Measurements from ENCODE around the gene MAD2L2. TPM values are rescaled to one million over a fixed set of nuclear protein-coding genes. Genes with fewer than 3 reads are reported as not detected.
A peak's percentile ranks its signal among the peaks of the same experiment; 100 is the strongest.
"Not testable (repeated sequence)": the region's sequence is repeated elsewhere in the genome, so short reads cannot be mapped to it uniquely, and the experiment has no call there.

The MAD2L2 gene
- polyA plus RNA-seq, 1 donor from 2014 or later, result 49.1 TPM

DNA sequence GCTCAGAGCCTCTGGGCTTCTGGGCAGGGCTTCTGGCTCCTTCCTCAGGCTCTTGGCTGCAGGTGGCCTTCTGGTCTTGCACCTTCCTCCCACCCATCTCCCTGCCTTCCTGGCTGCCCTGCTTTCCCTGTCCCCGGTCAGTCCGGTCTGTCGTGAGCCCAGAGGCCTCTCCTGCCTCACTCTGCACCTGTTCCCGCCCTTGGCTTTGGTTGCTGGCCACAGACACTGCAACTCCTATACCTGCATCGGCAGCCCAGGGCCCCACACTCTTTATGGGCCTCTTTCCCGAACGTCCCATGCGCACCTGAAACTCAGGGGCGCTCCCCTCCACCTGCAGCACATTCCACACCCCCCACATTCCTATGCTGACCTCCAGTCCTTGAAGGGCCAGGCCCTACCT, 34.6 kb downstream of the MAD2L2 start:
- peaks cover 3% of the 10 kb centered on the region for H3K27me3 Mint-ChIP-seq
- no peaks in the 10 kb centered on the region for H3K36me3 Mint-ChIP-seq
- no peak overlapping the region for H3K27ac Mint-ChIP-seq
- peaks cover 0 to 17% (median 13%) of the 10 kb centered on the region in 3 donors for H3K4me1 Mint-ChIP-seq
- no peak overlapping the region for H3K4me3 Mint-ChIP-seq
- H3K9me3 Mint-ChIP-seq, result no peaks in the 10 kb centered on the region

DNA sequence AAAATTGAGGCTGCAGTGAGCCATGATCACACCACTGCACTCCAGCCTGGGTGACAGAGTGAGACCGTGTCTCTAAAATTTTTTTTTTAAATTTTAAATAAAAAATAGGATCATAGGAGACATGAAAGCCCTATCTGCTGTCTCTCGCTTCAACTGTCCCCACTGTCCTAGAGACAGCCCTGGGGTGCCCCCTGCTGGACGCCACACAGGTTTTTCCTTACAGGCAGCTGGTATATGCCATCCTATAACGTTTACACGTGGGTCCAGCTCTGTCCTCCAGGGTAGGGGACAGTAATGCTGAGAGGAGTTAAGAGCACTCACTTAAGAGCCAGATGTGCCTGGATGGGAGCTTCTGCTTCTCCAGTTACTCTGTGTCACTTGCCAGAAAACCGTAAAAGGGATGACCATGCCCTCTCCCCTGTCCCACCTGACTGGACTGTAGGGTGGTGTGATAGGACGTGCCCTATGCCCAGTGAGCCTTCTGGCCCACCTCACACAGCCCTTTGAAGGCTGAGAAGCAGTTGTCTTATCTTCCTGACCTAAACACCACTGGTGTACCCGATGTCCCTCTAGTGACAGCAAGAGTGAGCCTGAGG, 35.2 kb downstream of the MAD2L2 start:
- no peak overlapping the region for H3K4me3 Mint-ChIP-seq
- no peaks in the 10 kb centered on the region for H3K9me3 Mint-ChIP-seq
- H3K27ac Mint-ChIP-seq, result no peak overlapping the region
- no peaks in the 10 kb centered on the region for H3K36me3 Mint-ChIP-seq
- H3K4me1 Mint-ChIP-seq, result peaks cover 0 to 12% (median 8%) of the 10 kb centered on the region in 3 donors
- H3K27me3 Mint-ChIP-seq, result peaks cover 2% of the 10 kb centered on the region

DNA sequence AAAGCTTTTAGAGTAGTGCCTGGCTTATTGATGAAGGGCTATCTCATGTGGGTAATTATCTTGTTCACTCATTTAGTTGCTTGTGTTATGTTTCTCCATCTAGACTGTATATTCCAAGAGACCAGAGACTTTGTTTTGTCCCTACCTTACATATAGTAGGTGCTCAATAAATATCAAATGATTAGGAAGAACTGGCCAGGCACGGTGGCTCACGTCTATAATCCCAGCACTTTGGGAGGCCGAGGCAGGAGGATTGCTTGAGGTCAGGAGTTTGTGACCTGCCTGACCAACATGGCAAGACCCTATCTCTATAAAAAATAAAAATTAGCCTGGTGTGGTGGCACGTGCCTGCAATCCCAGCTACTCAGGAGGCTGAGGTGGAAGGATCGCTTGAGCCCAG, 35.7 kb downstream of the MAD2L2 start:
- Mint-ChIP-seq H3K9me3 (no peaks in the 10 kb centered on the region), H3K27ac (no peak overlapping the region), H3K4me1 (peaks cover 0 to 10% (median 7%) of the 10 kb centered on the region in 3 donors), H3K36me3 (no peaks in the 10 kb centered on the region), H3K27me3 (peaks cover 2% of the 10 kb centered on the region), H3K4me3 (no peak overlapping the region)

DNA sequence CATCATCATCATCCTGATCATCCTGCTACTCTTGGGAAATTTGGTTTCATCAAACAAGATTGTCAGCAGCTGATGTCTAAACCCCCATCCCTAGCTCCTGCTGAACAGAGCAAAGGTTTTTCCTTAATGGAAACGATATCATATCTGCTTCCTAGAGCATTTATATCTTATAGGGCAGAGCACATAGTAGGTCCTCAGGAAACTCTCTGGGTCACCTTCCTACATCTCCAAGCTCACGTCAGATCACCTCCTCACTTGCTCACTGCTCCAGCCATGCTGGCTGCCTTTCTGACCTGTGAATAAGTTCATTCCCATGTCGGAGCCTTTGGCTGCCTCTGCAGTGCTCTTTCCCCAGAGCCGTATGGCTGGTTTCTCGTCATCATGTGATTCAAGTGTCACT, 37.2 kb downstream of the MAD2L2 start:
- Mint-ChIP-seq H3K27ac (no peak overlapping the region), H3K4me1 (peaks cover 0 to 1% (median 0%) of the 10 kb centered on the region in 3 donors), H3K36me3 (no peaks in the 10 kb centered on the region), H3K9me3 (no peaks in the 10 kb centered on the region), H3K27me3 (peaks cover 2% of the 10 kb centered on the region), H3K4me3 (no peak overlapping the region)

DNA sequence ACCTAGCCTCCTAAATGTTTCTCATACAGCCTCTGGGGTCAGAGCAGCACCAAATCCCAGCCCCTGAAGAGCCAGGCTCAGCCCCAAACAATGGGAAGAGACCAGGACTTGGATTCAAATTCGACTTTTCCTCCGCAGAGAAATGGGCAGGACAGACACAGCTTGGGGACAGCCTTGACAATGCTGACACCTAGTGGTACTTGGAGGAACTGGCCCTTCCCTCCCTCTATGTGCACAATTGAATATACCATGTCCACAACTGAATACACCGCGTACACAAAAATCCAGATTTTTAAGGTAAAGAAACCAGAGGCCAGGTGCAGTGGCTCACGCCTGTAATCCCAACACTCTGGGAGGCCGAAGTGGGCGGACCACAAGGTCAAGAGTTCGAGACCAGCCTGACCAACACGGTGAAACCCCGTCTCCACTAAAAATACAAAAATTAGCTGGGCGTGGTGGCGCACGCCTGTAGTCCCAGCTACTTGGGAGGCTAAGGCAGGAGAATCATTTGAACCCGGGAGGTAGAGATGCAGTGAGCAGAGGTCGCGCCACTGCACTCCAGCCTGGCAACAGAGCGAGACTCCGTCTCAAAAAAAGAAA, 38.4 kb downstream of the MAD2L2 start:
- not testable (repeated sequence) for H3K4me1 Mint-ChIP-seq, H3K27me3 Mint-ChIP-seq, H3K9me3 Mint-ChIP-seq, H3K4me3 Mint-ChIP-seq, H3K36me3 Mint-ChIP-seq
- peak overlapping the region in 1 of 3 donors; percentile 59 for H3K27ac Mint-ChIP-seq

DNA sequence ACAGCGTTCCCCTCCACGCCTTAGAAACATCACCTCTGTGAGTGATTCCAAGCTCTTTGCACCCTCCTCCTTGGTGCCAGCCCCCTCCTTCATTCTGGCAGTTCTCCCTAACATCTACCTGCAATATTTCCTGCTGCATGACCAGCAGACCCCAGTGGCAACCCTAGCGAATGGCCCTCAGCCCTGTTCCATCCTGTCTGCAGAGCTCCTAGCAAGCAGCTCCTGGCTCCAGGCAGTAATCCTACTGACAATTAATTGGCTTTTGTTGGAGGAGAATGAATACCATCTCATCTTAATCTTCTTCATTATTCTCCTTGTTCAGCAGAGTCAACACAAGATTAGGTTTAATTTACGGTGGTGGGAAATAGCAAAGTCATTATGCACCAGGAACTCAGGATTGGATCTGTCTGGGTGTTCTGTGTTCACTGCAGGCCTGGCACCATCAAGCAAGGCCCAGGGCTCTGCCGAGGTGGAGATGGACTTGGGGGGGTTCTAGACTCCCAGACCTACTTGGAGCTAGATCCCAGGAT, 39.1 kb downstream of the MAD2L2 start:
- no peaks in the 10 kb centered on the region for H3K9me3 Mint-ChIP-seq
- no peaks in the 10 kb centered on the region for H3K36me3 Mint-ChIP-seq
- H3K4me1 Mint-ChIP-seq, result peaks cover 0 to 1% (median 0%) of the 10 kb centered on the region in 3 donors
- peak overlapping the region in 1 of 3 donors; percentile 59 for H3K27ac Mint-ChIP-seq
- H3K4me3 Mint-ChIP-seq, result no peak overlapping the region
- H3K27me3 Mint-ChIP-seq, result peaks cover 2% of the 10 kb centered on the region

DNA sequence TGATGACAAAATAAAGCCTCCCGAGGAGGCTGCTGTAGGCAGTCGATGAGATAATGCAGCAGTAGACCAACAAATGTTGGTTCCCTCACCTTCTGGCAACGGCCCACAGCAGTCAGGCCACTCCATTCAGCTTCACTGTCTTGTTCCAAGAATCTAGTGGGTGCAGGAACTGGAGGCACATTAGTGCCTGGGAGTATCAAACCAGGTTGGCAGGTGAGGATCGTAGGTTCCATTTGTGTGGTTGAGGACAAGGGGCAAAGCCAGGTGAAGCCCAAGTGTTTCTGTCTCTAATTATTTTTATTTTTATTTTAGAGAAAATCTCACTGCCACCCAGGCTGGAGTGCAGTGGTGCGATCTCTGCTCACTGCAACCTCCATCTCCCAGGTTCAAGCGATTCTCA, 40.0 kb downstream of the MAD2L2 start:
- no peak overlapping the region for H3K4me3 Mint-ChIP-seq
- no peaks in the 10 kb centered on the region for H3K36me3 Mint-ChIP-seq
- peaks cover 0 to 2% (median 1%) of the 10 kb centered on the region in 3 donors for H3K4me1 Mint-ChIP-seq
- H3K9me3 Mint-ChIP-seq, result no peaks in the 10 kb centered on the region
- no peak overlapping the region for H3K27ac Mint-ChIP-seq
- peaks cover 3% of the 10 kb centered on the region for H3K27me3 Mint-ChIP-seq

DNA sequence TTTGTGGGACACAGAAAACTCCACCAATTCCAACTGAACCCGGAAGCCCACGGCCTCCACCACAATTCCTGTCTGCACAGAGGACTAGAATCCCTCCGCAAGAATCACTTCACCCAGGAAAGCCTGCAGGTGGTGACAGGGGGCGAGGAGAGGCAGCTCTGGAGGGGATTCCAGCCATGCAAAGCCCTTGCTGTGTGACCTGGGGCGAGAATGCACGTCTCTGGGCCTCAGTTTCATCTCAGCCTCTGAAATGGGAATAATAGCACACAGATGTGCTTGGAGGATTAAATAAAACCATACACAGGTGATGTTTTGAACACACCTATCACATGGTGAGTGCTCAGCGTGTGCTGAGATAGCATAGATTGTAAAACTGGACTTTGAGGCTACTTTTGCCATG, 40.8 kb downstream of the MAD2L2 start:
- Mint-ChIP-seq H3K36me3 (no peaks in the 10 kb centered on the region), H3K27me3 (peaks cover 5% of the 10 kb centered on the region), H3K4me3 (no peak overlapping the region), H3K4me1 (peaks cover 0 to 5% (median 4%) of the 10 kb centered on the region in 3 donors), H3K9me3 (no peaks in the 10 kb centered on the region), H3K27ac (peak overlapping the region in 1 of 3 donors; percentile 31)

DNA sequence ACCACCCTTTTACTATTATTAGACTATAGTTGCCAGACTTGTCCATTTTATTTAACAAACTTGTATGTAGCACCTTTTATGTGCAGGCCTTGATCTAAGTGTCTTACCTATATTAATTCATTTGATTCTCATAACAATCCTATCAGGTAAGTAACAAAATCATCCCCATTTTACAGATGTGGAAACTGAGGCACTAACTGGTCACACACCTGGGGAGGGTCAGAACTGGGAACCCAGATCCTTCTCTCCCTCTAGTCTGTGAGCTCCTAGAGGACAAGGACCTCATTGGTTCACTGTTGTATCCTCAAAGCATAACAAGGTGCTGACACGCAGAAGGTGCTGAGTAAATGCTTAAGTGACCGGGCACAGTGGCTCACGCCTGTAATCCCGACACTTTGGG, 41.6 kb downstream of the MAD2L2 start:
- Mint-ChIP-seq H3K27ac (no peak overlapping the region), H3K4me3 (no peak overlapping the region), H3K4me1 (peaks cover 5 to 10% (median 8%) of the 10 kb centered on the region in 3 donors)

DNA sequence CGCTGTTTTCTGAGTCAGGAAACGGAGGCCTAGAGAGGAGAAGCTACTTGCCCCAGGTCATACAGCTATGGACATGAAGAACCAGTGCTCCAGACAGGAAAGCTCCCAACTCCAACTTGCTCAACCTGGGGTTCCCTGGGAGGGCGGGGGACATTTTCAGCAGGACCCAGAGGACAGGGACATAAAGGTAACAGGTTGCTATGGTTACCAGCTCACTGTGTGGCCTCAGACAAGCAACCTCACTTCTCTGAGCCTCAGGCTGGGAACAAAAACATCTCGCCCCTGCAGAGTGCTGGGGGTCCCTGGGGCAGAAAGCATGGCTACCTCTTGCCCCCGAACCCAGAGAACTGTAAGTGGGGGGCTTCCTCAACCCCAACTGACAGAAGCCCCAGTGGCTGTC, 42.8 kb downstream of the MAD2L2 start:
- no peak overlapping the region for H3K27ac Mint-ChIP-seq
- H3K27me3 Mint-ChIP-seq, result peaks cover 5% of the 10 kb centered on the region
- no peaks in the 10 kb centered on the region for H3K36me3 Mint-ChIP-seq
- no peak overlapping the region for H3K4me3 Mint-ChIP-seq
- peaks cover 5 to 14% (median 8%) of the 10 kb centered on the region in 3 donors for H3K4me1 Mint-ChIP-seq
- no peaks in the 10 kb centered on the region for H3K9me3 Mint-ChIP-seq

More for the DNA sequence above, 41.6 kb downstream of the MAD2L2 start:
- no peaks in the 10 kb centered on the region for H3K36me3 Mint-ChIP-seq
- no peaks in the 10 kb centered on the region for H3K9me3 Mint-ChIP-seq
- H3K27me3 Mint-ChIP-seq, result peaks cover 5% of the 10 kb centered on the region

DNA sequence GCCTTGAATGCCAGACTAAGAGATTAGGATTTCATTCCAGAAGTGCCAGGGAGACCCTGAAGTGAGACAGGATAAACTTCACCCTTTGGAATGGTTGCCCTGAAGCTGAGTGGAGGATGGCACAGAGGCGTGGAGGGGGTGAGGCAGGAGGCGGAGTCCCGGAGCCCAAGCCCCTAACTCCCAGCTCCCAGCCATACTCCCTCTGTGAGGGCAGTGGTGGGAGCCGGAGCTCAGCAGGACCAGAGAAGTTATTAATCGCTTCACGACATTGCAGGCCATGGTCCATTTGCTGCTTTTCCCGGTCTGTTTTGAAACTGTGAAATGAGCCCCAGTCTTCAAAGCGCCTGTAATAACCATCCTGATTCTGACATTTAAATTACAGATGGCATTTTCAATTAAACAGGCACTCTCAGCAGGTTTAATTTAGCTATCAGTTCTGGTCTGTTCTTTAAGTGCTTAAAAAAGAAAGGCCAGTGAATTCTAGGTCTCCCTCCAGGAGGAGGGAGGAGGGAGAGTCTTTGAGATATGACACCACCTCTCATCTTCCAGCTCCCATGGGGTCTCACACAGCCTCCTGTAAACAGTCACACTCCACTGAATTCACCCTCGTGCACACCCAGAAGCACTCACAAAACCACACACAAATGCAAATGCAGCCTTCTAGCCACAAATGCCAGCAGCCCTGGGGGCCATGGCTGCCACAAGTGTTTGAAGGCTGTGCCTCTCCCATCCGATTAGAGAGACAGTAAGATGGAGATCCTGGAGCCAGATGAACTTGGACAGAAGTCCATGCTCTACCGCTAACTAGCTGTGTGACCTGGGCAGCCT, 46.4 kb downstream of the MAD2L2 start:
- Mint-ChIP-seq H3K4me1 (peaks cover 10 to 13% (median 10%) of the 10 kb centered on the region in 3 donors), H3K27me3 (peaks cover 3% of the 10 kb centered on the region), H3K36me3 (peaks cover 2% of the 10 kb centered on the region), H3K4me3 (peak overlapping the region in 1 of 4 donors; percentile 84), H3K27ac (peak overlapping the region in 1 of 3 donors; percentile 14), H3K9me3 (no peaks in the 10 kb centered on the region)

DNA sequence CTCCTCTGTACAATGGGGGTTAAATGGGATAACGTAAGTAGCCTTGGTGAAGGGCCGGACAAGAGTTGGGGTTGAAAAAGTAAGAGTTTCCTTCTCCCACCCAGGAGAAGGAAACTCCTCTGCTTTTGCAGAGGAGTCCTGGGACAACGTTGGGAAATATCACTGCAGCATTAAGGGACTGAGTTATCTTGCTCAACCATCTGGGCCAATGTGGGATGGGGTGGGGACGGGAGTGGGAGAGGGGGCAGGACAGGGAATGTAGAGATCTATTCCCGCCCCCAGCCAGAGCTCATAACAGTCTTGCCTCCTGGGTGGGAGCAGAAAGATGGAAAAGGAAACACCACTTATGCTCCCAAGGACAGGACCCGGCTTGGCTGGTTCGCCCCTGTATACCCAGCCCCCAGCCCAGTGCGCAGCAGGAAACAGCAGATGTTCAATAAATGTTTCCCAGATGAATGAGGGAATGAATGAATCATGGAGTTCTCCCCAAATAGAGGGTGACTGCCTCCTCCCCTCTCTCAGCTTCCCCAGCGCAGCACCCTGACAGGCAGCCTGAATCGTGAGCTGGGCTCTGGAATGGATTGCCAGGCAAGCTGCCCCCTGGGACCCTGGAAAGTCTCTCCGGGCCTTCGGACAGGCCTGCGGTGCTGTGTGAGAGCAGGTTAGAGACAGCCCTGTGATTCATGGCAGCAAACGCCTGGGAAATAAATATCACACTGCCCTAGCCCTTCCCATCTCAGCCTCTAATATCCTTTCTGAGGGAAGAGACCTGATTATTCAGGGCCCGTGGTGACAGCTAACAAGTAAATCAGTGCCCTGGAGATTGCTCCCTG, 51.5 kb downstream of the MAD2L2 start:
- H3K4me1 Mint-ChIP-seq, result peaks cover 1 to 5% (median 5%) of the 10 kb centered on the region in 3 donors
- no peak overlapping the region for H3K27ac Mint-ChIP-seq
- peaks cover 2% of the 10 kb centered on the region for H3K36me3 Mint-ChIP-seq
- H3K27me3 Mint-ChIP-seq, result peaks cover 12% of the 10 kb centered on the region
- no peaks in the 10 kb centered on the region for H3K9me3 Mint-ChIP-seq
- peak overlapping the region in 1 of 4 donors; percentile 17 for H3K4me3 Mint-ChIP-seq

DNA sequence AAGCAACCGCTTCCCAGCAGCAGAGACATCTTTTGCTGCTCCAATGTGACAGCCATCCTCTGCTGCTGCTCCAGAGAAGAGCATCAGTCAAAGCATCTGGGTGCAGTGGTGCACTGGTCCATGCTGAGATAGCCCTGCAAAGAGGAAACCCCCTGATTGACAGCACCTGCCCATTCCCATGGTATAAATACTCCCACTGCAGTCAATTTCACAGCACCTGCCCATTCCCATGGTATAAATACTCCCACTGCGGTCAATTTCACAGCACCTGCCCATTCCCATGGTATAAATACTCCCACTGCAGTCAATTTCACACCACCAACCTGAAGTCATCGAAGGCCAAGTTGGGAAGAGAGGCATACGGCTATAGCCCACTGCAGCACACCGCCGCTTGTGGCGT, 52.2 kb downstream of the MAD2L2 start:
- Mint-ChIP-seq H3K4me3 (no peak overlapping the region), H3K36me3 (peaks cover 2% of the 10 kb centered on the region), H3K9me3 (no peaks in the 10 kb centered on the region), H3K27me3 (peaks cover 13% of the 10 kb centered on the region), H3K4me1 (peaks cover 0 to 5% (median 1%) of the 10 kb centered on the region in 3 donors), H3K27ac (peak overlapping the region in 1 of 3 donors; percentile 13)

DNA sequence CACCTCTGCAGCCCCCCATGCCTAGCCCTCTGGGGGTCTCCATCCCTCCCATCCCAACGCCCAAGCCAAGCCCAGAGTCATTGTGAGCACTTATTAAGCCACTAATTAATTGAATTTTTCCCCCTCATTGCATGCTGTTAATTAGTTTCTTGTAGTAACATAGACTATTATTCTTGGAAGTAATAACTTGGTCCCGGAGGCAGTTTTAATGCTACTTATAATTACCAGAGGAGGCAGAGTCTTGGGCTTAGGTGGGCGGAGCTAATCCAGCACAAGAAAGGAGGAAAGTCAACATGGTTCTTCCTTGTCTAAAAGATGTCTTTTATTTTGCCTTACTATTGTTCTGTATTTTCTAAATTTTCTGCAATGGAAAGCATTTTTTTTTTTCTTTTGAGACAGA, 54.4 kb downstream of the MAD2L2 start:
- H3K9me3 Mint-ChIP-seq, result peaks cover 0 to 2% (median 0%) of the 10 kb centered on the region in 3 donors
- H3K27ac Mint-ChIP-seq, result no peak overlapping the region
- no peak overlapping the region for H3K4me3 Mint-ChIP-seq
- H3K4me1 Mint-ChIP-seq, result peaks cover 0 to 4% (median 1%) of the 10 kb centered on the region in 3 donors
- peaks cover 20% of the 10 kb centered on the region for H3K27me3 Mint-ChIP-seq
- peaks cover 2% of the 10 kb centered on the region for H3K36me3 Mint-ChIP-seq

Measured in IgD-negative memory B cell (primary cell).